ENCODE data around the gene PIK3CB. TPM values are rescaled to one million over a fixed set of nuclear protein-coding genes. Genes with fewer than 3 reads are reported as not detected.

The PIK3CB gene
- polyA plus RNA-seq, 3 donors, result 14.1 to 33.6 (median 20.4) TPM

GRCh38 chr3:138829886-138830510 lies 4.7 kb downstream of the PIK3CB start:
- no peak overlapping the region for H2AFZ ChIP-seq (ENCODE audit: insufficient read depth, low read depth, low read length, poor library complexity, severe bottlenecking)
- no peak overlapping the region for H3K4me3 Mint-ChIP-seq
- TF ChIP-seq CTCF (IDR thresholded peaks at IDR 0.05), result no peak
- H3K79me2 ChIP-seq (ENCODE audit: insufficient read depth, low read length), result peaks cover 96% of the 10 kb centered on the region
- H3K27ac ChIP-seq (ENCODE audit: low read depth in 1 of 2, low read length in 2 of 2), result peak overlapping the region in 1 of 2 donors; percentile 26
- DNase-seq, result no peak
- intact Hi-C loops (cut with micrococcal nuclease), result loop anchor here (5.0 kb wide), 2 partner anchors 53 to 87 kb away; no protein-coding TSS in a partner anchor
- peaks cover 42% of the 10 kb centered on the region for H3K4me1 Mint-ChIP-seq
- no peak overlapping the region for H3K4me3 ChIP-seq (replicated peaks in 1 of 3; ENCODE audit: low read depth in 2 of 3, low read length in 3 of 3)
- peaks cover 0 to 3% (median 0%) of the 10 kb centered on the region in 7 donors for H3K9me3 Mint-ChIP-seq
- H3K27me3 Mint-ChIP-seq (ENCODE audit: low read depth in 3 of 3), result no peaks in the 10 kb centered on the region
- peaks cover 5 to 13% of the 10 kb centered on the region in 2 donors for H3K36me3 ChIP-seq (replicated peaks in 1 of 2; ENCODE audit: control insufficient read depth in 1 of 2, insufficient read depth in 2 of 2, low read length in 2 of 2)
- H3K36me3 Mint-ChIP-seq, result peaks cover 16 to 24% of the 10 kb centered on the region in 2 donors
- 98% methylated on average over 8 of the region's 15 CpGs for WGBS (ENCODE audit: insufficient coverage)
- H3K4me2 ChIP-seq (replicated peaks; ENCODE audit: extremely low read depth, low read length, poor library complexity, severe bottlenecking), result no peak overlapping the region
- H3K27me3 ChIP-seq (ENCODE audit: control insufficient read depth in 2 of 2, insufficient read depth in 2 of 2, low read length in 2 of 2), result no peaks in the 10 kb centered on the region
- peaks cover 54% of the 10 kb centered on the region for H4K20me1 ChIP-seq (ENCODE audit: insufficient read depth, low read length)
- H3K9me3 ChIP-seq (replicated peaks in 1 of 2; ENCODE audit: control insufficient read depth in 1 of 2, insufficient read depth in 1 of 2, low read length in 2 of 2), result no peaks in the 10 kb centered on the region
- peaks cover 32% of the 10 kb centered on the region in 2 donors for H3K4me1 ChIP-seq (ENCODE audit: control insufficient read depth in 1 of 2, insufficient read depth in 2 of 2, low read length in 2 of 2)
- peak overlapping the region in 6 of 7 donors; percentile 3 to 83 (median 54) for H3K27ac Mint-ChIP-seq
- H3K9ac ChIP-seq (ENCODE audit: insufficient read depth, low read length, poor library complexity, severe bottlenecking), result no peak overlapping the region

- Histone ChIP-seq H3K9me3 (replicated peaks in 1 of 2; ENCODE audit: control insufficient read depth in 1 of 2, insufficient read depth in 1 of 2, low read length in 2 of 2) (no peaks in the 10 kb centered on the region), H3K4me1 (ENCODE audit: control insufficient read depth in 1 of 2, insufficient read depth in 2 of 2, low read length in 2 of 2) (peaks cover 31 to 32% of the 10 kb centered on the region in 2 donors), H3K27me3 (ENCODE audit: control insufficient read depth in 2 of 2, insufficient read depth in 2 of 2, low read length in 2 of 2) (no peaks in the 10 kb centered on the region), H3K79me2 (ENCODE audit: insufficient read depth, low read length) (peaks cover 99% of the 10 kb centered on the region), H3K4me3 (replicated peaks in 1 of 3; ENCODE audit: low read depth in 2 of 3, low read length in 3 of 3) (no peak overlapping the region), H2AFZ (ENCODE audit: insufficient read depth, low read depth, low read length, poor library complexity, severe bottlenecking) (no peak overlapping the region), H3K9ac (ENCODE audit: insufficient read depth, low read length, poor library complexity, severe bottlenecking) (no peak overlapping the region), H3K4me2 (replicated peaks; ENCODE audit: extremely low read depth, low read length, poor library complexity, severe bottlenecking) (no peak overlapping the region), H3K27ac (ENCODE audit: low read depth in 1 of 2, low read length in 2 of 2) (peak overlapping the region in 1 of 2 donors; percentile 26), H3K36me3 (replicated peaks in 1 of 2; ENCODE audit: control insufficient read depth in 1 of 2, insufficient read depth in 2 of 2, low read length in 2 of 2) (peaks cover 5 to 20% of the 10 kb centered on the region in 2 donors), H4K20me1 (ENCODE audit: insufficient read depth, low read length) (peaks cover 63% of the 10 kb centered on the region)
- 100% methylated on average over 2 of the region's 3 CpGs for WGBS (ENCODE audit: insufficient coverage)
- peak overlapping the region in 5 of 7 donors; percentile 3 to 80 (median 10) for H3K27ac Mint-ChIP-seq
- H3K9me3 Mint-ChIP-seq, result peaks cover 0 to 3% (median 0%) of the 10 kb centered on the region in 7 donors
- TF ChIP-seq CTCF (IDR thresholded peaks at IDR 0.05), result no peak
- H3K4me3 Mint-ChIP-seq, result no peak overlapping the region
- peaks cover 18 to 33% of the 10 kb centered on the region in 2 donors for H3K36me3 Mint-ChIP-seq
- H3K4me1 Mint-ChIP-seq, result peaks cover 45% of the 10 kb centered on the region
- intact Hi-C loops (cut with micrococcal nuclease), result no loop called here
- no peak for DNase-seq
- peaks cover 0 to 2% (median 0%) of the 10 kb centered on the region in 3 donors for H3K27me3 Mint-ChIP-seq (ENCODE audit: low read depth in 3 of 3)
These were observed 5.6 kb downstream of the PIK3CB start for GRCh38 chr3:138829097-138829496.

Measured in CD14-positive monocyte (primary cell).